ENCODE measurements around the gene CEACAM21.
A peak's percentile ranks its signal among the peaks of the same experiment; 100 is the strongest.

The CEACAM21 gene

DNA sequence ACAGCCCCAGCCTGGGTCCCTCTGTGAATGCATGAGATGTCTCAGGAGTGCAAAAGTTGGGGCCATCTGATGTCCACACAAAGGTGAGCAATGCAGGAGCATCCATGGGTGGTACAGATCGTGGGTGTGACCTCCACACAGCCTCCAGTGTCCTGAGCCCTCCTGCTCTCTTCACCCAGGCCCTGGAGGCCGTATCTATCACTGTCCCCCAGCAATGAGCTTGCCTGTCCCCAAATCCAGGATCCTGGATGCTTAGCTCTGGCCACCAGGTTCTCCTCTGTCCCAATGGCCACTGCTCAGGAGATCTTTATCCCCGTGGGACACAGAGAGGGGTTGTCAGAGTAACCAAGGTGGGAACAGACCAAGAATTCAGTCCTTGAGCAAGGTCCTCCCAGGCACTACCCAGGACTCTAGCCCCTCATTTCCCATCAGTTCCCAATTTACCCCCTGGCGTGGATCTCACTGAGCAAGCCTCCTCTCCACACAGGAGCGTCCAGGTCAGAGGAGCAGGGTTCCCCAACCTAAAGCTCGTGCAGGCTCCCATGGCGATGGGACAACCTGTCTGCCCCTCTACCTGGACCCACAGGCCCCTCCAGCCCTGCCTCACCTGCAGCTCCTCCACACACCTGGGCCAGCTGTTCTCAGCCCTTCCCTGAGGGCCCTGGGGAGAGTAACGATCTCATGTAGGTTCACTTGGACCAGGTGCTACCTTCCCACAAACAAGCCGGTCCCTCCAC, 11.3 kb downstream of the CEACAM21 start:
- DNase-seq = no peak

DNA sequence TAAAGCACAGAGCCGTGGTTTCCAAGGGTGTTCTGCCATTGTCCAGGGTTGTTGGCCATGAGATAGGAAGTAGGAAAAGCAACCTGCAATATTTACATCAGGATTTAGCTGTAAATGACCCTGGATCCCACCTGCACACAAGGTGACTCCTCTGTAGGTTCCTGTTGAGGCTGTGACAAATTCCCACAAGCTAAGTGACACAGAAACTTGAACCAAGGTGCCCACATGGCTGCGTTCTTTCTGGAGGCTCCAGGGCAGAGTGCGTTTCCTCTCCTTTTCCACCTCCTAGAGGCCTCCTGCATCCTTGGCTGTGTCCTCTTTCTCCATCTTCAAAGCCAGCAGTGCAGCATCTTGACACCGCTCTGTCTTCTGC, 11.9 kb downstream of the CEACAM21 start:
- DNase-seq = no peak

DNA sequence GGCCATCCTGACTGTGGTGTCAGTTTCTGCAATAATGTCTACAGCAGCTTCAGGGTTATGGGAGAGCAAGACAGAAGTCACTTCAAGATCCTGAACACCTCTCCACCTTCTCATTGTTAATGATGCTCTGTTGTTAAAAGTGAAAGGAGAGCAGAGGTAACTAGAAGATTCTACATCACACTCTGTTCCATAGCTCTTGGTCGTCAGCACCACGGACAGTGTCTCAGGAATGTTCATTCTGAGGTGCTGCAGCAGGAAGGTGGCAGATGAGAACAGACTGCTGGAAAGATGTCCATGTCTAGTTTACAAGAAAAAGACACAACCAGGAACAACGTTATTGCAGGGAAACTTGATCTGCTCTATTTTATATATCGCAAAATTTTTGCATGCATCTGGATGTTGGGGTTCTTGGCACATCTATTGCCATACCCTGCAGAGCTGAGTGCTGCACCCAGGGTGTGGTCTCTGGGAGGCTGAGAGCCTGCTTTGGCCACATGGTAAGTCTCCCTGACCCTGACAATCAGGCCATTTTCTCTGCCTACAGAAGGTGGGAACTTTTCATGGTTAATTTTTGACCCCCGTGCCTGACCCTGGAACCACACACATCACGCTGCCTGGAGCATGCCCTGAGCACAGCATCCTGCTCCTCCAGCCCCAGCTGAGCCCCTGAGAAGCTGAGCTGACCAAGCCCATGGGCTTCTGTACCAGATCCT, 12.7 kb downstream of the CEACAM21 start:
- DNase-seq = no peak

DNA sequence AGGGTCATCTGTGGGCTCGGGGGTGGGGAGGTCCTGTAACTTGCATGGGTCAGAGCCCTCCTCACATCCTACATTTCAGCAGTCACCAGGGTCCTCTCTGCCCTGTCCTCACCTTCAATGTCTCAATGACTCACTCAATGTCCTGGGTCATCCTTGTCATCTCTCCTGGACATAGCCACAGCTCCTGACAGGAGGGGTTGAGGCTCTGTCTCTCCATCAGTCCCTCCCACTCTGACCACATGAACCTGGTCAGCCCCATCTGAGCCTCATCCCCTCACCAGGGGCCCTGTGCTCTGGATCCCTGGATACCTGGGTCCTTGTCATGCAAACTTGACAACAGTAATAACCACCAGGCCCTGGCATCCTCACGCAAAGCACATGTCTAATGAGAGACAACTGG, 13.4 kb downstream of the CEACAM21 start:
- DNase-seq = no peak

DNA sequence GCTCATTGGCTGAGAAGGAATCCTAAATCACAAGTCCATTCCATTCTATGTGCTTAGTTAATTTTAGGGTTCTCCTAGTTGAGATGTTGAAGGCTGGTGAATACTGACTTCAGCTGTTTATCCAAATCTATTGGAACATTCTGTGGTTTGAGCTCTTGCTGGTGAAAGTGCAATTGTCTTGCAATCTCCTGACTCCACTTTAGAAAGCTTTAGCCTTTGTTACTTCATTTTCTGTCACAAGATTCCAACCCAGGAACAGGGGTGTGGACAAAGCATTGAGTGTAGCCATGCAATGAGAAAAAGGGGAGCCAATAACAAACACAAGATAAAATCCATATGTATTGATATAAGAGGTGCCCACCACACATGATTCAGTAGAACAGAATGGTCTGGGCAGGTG, 15.0 kb downstream of the CEACAM21 start:
- DNase-seq = no peak

DNA sequence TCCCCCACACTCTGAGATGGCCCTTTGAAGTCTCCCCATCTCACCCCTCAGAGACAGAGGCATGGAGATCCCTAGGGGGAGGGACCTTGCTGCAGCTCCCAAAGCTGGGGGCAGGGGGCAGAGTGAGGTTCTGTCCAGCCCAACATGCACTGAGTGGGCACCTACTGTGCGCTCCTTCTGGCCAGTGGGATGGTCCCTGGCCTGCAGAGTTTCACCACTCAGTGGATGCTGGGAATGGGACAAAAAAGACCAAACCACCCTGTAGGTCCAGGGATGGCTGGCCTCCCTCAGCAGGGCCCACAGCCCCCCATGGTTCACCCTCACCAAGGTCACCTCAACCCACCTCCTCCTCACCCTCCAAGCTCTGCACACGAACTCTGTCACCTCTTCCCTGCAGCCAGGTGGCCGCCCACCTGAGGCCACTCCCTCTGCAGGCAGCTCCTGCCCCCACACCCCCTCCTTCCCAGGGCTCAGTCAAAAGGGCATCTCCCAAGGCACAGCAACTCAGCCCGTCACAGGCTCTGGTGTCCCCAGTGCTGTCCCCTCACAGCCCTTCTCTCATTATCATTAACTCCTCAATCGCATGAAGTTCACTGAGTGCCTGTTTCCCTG, 16.1 kb downstream of the CEACAM21 start:
- DNase-seq = no peak

DNA sequence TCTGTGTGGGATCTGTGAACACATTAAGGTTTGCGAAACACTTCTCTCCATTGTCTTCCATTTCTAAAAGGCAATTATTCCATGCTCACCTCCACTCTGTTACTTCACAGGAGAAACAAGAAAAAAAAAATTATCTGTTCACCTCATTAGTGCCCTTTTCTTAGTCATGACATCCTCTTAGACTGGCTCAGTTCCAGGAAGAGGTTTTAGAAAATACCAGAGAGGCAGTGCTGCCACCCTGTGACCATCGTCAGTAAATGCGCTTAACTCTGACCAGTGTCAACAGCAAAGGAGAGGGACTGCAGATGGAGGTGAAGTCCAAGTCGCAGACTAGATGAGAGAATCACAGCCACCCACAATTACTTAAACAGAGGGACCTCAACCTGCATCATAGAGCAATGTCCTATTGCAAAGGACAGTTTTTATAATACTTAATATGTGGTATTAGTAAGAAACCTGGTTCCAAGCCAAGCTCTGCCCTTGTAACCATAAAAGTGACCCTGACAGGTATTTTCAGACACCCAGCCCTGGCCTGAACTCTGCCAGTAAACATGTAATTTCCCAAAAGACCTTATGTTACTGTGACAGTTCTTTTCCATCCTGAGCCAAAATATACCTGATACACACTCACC, 19.4 kb downstream of the CEACAM21 start:
- DNase-seq = peak; percentile 69

DNA sequence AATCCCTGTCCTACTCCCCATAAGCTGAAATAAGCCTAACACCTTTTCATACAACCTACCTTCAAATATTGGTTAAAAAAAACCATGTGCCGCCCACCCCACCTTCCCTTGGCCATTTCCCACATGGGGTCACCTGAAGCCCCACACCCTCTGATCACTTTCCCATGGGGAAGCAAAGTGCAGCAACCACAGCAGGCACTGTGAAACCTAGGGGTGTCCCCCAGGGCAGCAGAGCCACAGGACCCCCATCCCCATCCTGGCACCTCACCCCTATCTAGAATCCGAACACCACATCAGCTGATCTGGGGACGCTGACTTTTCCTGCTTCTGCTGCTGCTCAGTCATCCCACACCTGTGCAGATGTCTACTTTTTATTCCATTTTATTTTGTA, 19.9 kb downstream of the CEACAM21 start:
- peak; percentile 14 for DNase-seq

DNA sequence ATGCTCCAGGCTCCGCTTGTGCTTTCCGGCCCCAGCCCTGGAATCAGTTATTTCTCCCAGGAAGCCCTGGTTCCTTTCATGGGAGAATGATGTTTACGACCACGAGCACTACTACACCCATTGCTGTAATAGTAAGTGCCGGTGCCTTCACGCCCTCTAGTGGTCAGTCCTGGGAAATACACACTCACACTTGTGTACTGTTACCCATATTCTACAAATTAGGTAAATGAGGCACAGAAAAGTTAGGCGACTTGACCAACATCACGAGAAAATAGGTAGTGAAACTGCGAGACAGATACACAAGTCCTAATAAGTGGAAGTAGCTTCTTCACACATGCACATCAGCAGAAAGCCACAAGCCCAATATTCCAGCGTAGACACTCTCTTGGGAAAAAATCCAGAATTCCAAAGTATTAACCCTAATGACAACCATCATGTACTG, 21.7 kb downstream of the CEACAM21 start:
- peak; percentile 65 for DNase-seq

DNA sequence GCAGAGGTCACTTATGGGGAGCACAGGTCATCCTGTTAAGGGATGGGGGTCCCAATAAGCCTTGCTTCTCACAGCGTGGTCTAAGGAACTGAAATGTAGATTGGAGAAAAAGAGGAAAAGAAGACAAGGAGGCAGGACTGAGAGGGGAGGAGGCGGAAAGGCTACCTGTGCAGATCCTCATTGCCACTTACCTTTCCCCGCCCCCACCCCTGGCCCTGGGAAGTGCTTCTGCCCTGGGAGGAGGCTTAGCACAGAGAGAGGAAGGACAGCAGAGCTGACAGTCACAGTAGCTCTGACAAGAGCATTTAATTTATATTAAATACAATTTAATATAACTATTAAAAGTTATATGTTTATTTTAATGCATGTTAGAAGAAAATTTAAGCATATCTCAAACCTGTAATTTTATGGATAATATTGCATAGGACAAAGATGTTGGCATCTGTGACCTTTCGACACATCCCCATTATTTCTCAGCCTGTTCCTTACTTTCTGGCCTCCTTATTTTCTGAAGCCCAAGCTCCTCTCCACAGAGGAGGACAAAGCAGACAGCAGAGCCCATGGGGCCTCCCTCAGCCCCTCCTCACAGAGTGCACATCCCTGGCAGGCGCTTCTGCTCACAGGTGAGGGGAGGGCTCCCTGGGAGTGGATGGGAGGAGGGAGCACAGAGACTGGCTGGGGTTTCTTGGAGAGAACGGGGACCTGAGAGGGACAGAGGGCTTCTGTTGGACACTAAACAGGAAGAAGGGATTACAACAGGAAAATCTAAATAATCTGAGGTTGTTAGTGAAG, 23.4 kb downstream of the CEACAM21 start:
- peak; percentile 14 for DNase-seq

DNA sequence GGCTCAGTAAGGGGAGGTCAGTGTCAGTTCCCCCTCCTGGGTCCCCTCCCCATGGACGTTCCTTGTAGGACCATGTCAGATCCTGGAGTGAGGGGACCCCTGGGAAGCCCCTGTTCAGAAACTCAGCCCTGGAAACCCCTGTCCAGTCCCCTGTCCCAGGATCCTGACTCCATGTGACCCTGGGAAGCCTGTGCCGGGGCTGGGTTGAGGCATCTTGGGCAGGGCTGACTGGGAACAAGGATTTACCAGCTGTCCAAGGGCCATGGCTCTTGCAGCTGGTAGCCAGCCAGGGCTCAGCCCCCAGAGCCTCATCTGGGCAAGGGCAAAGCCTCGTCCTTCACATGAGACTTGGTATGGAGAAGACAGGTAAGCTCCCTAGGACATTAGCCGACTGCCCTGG, 25.8 kb downstream of the CEACAM21 start:
- peak; percentile 24 for DNase-seq

DNA sequence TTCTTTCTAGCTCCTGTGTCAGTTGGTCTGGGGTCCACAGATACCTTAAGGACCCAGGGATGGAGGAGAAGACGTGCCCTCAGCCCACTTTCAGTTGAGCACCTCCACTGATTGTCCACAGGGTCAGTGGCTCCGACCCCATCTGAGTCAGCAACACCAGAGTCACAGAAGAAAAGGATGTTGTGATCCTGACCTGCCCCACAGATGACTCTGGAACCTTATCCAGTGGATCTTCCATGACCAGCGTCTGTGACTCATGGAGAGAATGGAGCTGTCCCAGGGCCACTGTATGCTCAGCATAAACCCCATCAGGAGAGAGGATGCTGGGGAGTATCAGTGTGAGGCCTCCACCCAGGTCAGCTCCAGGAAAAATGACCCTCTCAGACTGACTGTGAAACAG, 28.9 kb downstream of the CEACAM21 start:
- DNase-seq = peak; percentile 19

DNA sequence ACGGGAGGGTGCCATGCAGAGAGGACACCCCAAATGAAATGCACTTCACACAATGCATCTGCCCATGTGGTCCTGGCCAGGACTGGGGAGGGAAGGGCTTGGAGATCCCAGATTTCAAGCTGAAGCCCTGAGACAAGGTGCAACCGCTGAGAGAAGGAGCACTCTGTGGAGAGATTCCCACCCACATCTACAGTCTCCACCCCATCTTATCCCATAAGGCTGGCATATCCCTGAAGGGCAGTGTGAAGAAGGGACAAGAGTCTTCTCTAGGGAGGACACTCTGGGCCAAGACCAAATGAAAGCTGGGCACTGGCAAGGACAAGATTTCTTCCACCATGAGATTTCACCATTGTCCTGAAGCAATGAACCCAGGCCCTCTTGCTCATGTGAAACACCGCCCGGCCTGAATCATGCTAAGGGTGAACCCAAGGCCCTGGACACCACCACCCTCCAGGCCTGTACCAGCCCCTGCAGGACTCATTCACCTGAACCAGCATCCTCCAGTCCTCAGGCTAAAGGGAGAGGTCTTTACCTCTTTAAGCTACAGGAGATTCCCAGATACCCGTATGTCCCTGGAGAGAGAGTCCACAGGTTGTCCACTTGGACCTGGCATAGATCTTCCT, 30.4 kb downstream of the CEACAM21 start:
- no peak for DNase-seq

DNA sequence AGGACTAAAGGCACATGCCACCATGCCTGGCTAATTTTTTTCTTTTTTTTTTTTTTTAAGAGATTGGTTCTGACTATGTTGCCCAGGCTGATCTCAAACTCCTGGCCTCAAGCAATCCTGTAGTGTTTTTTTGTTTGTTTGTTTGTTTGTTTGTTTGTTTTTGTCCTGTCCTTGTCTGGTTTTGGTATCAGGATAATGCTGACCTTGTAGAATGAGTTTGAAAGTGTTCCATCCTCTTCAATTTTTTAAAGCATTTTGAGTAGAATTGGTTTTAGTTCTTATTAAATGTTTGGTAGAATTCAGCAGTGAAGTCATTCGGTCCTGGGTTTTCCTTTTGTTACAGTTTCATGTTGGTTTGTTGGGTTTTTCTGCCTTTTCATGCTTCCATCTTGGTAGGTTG, 31.7 kb downstream of the CEACAM21 start:
- no peak for DNase-seq

DNA sequence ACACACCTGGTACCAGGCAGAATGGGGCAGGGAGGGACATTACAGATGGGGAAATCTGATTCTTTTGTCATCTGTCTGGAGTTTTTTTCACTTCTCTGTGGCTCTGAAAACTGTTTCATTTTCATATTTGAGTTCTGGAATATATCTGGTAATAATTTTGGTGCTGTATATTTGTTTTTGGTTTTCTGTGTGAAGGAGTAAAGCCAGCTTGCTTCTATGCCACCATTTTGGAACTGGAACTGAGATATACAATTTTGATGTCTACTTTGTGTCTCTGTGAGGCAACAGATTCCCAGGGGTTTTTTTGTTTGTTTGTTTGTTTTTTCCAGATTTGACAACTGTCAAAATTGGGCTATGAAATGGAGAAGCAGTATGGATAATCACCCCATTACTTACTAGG, 34.8 kb downstream of the CEACAM21 start:
- no peak for DNase-seq

DNA sequence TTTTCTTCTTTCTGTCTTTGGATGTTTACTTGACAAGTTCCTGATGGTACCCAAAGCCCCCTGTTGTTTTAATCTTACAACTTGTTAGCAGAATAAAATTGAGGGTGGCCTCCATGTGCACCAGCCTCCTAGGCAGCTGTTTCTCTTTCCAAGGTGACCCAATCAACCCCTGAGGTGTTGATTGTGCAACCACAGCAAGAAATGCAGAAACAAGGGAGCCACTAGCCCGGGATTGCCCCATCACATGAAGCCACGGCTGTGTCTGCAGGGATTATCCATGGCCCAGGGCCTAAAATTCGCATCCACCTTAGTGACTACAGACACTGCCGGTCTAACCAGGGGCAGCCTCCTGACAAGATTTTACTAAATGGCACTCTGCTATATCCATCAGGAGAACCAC, 36.5 kb downstream of the CEACAM21 start:
- no peak for DNase-seq

DNA sequence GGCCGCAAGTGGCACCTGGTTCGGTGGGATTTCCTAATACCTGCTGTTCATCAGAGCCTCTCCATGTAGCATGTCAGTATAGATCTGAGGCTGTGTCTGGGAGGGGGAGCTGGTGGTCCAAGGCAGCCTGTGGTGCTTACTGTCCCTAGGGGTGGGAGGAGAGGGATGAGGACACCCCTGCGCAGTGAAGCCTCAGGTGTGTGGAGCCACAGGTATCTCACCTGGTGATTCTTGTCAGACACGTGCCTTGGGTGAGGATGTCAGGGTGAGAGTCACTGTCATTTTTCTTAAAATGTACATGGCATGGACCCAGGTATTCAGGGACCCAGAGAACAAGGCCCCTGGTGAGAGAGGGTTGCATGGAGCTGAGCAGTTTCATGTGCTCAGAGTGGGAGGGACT, 39.2 kb downstream of the CEACAM21 start:
- no peak for DNase-seq

DNA sequence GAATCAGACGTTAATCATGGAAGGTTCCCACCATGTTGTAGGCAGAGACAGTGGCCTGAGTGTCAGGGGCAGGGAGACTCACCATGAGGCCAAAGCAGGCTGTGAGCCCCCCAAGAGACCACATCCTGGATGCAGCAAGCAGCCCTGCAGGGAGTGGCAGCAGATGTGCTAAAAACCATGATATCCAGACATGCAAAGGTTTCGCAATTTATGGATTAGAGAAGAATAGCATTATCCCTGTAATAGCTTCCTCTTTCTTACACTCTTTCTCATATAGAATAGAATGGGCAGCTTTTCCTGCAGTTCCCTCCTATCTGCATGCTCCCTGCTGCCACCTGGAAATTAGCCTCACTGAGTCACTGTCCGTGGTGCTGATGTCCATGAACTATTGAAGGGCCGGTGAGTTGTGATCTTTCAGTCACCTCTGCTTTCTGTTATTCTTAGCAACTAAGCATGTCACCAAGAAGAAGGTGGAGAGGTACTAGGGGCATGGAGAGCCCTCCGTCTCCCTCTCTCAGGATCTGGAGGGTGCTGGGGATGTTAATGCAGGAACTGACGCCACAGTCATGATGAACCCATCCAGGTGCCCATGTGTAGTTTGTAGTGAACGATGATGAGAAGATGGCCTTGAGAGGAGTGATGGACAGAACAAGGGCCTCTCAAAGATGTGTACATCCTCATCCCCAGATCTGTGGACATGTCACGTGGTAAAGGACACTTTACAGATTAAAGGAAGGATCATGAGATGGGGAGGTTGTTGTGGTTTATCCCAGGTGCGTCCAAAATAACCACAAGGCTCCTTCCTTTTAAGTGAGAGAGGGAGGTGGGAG, 41.0 kb downstream of the CEACAM21 start:
- DNase-seq = no peak

DNA sequence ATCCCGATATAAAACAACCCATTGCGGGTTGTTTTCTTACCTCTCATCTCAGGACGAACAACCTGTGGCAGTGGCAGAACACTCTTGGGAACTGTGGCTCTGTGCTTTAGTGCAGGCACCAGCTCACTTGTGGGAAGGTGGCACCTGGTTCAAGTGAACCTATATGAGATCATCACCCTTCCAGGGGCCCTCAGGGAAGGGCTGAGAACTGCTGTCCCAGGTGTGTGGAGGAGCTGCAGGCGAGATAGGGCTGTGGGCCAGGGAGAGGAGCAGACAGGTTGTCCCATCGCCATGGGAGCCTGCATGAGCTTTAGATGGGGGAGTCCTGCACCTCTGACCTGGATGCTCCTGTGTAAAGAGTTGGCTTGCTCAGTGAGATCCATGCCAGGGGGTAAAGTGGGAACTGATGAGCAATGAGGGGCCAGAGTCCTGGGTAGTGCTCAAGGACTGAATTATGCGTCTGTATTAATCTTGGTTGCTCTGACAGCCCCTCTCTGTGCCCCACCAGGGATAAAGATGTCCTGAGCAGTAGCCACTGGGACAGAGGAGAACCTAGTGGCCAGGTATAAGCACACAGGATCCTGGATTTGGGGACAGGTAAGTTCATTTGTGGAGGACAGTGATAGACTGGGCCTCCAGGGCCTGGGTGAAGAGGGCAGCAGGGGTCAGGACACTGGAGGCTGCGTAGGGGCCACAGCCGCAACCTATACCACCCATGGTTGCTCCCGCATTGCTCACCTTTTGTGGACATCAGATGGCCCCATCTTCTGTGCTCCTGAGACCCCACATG, 42.2 kb downstream of the CEACAM21 start:
- DNase-seq = no peak

DNA sequence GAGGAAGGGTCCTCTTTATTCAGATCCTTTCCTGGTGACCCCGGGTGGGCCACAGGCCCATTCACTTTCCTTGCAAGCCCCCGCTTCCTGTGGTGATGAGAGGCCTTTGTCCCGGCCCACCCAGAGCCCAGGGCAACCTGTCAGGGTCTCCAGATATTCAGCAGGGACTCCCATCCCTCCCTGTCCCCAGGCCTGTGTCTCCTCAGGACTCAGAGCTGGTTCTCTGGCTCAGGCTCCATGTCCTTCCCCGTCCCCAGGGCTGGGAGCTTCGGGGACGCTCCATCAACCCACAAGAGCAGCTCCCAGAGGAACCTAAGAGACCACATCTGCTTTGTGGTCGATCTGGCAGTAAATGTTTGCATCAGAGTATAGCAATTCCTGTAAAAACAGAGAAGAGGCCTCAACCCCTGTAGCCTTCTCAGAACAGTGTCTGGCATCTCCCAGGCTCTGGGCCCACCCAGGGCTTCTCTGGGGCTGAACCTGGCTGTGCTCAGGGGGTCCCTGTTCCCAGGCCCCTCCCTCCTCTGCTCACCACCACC, 43.1 kb downstream of the CEACAM21 start:
- DNase-seq = no peak
